HK-2 (cell line): ENCODE data around the gene C19orf85.
"Not testable (repeated sequence)": the region's sequence is repeated elsewhere in the genome, so short reads cannot be mapped to it uniquely, and the experiment has no call there.

ENCODE experiments used
- DNase-seq: peaks from one replicate; pipeline ENCODE4 v3.0.0-alpha.2; 2018; ENCODE audit not compliant: unreplicated experiment

C19orf85 gene

GRCh38 chr19:55440411-55441105, 24.0 kb downstream of the C19orf85 start:
- peak; percentile 34 for DNase-seq

GRCh38 chr19:55439052-55439451, 25.5 kb downstream of the C19orf85 start:
- no peak for DNase-seq

GRCh38 chr19:55437410-55437809, 27.1 kb downstream of the C19orf85 start:
- DNase-seq = peak; percentile 87

GRCh38 chr19:55436847-55437246, 27.7 kb downstream of the C19orf85 start:
- DNase-seq = no peak

GRCh38 chr19:55435020-55435419, 29.5 kb downstream of the C19orf85 start:
- DNase-seq = no peak

- DNase-seq = no peak
These were observed 30.1 kb downstream of the C19orf85 start for GRCh38 chr19:55434356-55434919.

GRCh38 chr19:55433292-55433691, 31.3 kb downstream of the C19orf85 start:
- DNase-seq = no peak

- DNase-seq = no peak
These were observed 32.2 kb downstream of the C19orf85 start for GRCh38 chr19:55432241-55432959.

GRCh38 chr19:55431183-55431582, 33.4 kb downstream of the C19orf85 start:
- no peak for DNase-seq

- DNase-seq = no peak
These were observed 38.5 kb downstream of the C19orf85 start for GRCh38 chr19:55426042-55426441.

GRCh38 chr19:55424518-55424917, 40.0 kb downstream of the C19orf85 start:
- no peak for DNase-seq

- DNase-seq = no peak
These were observed 41.1 kb downstream of the C19orf85 start for GRCh38 chr19:55423225-55424005.

GRCh38 chr19:55421281-55421680, 43.3 kb downstream of the C19orf85 start:
- DNase-seq = not testable (repeated sequence)

- DNase-seq = no peak
These were observed 44.8 kb downstream of the C19orf85 start for GRCh38 chr19:55419624-55420236.

GRCh38 chr19:55419103-55419502, 45.4 kb downstream of the C19orf85 start:
- DNase-seq = no peak

- DNase-seq = peak; percentile 75
These were observed 46.4 kb downstream of the C19orf85 start for GRCh38 chr19:55418185-55418584.
